Left ventricle myocardium superior (tissue), 1 donor: Measurements from ENCODE around the gene YTHDF2. TPM values are rescaled to one million over a fixed set of nuclear protein-coding genes. Genes with fewer than 3 reads are reported as not detected.

Experiments
- total RNA-seq: library from RNA; stranded (reverse); fragmentation: NEBNext Ultra II Directional; extraction: Animal tissue kit (Norgen Biotek cat#: 25700); gene quantifications from one replicate; pipeline ENCODE4 v1.2.1, GENCODE V29; 2021
- donor health status: DM: no; HTN: yes; CAD: no; lungs with severe emphysema.

The YTHDF2 gene
- total RNA-seq, 1 donor from 2014 or later = 36.0 TPM

Other genes with a start within 250 kb of the YTHDF2 start
- gene RCC1, start 230.9 kb upstream of the YTHDF2 start, total RNA-seq = 8.0 TPM
- 14.5 TPM for gene TRNAU1AP, start 183.9 kb upstream of the YTHDF2 start, total RNA-seq
- gene RAB42, start 144.7 kb upstream of the YTHDF2 start, total RNA-seq = 1.5 TPM
- 31.4 TPM for gene TAF12, start 93.9 kb upstream of the YTHDF2 start, total RNA-seq
- not detected for gene RNU11, start 88.3 kb upstream of the YTHDF2 start, total RNA-seq
- gene GMEB1, start 68.2 kb upstream of the YTHDF2 start, total RNA-seq = 6.7 TPM
- gene OPRD1, start 75.2 kb downstream of the YTHDF2 start, total RNA-seq = not detected
- gene EPB41, start 177.6 kb downstream of the YTHDF2 start, total RNA-seq = 24.9 TPM